HepG2 (cell line): ENCODE results near the gene NUP93. TPM values are rescaled to one million over a fixed set of nuclear protein-coding genes. Genes with fewer than 3 reads are reported as not detected.

ENCODE experiments used
- ATF7 ChIP-seq, 2 experiments: fragments of 450-650 bp in 1 of 2; sonication (generic) in 1 of 2; formaldehyde crosslinking in 1 of 2; IDR thresholded peaks; 2 replicates each; pipeline versions ENCODE4 v1.4.0 to v1.6.1; 2016 to 2020; ENCODE audit warnings: antibody characterized with exemption in 1 of 2, mild to moderate bottlenecking in 1 of 2, missing genetic modification reagents in 1 of 2
- CEBPZ ChIP-seq: IDR thresholded peaks from 2 replicates; pipeline ENCODE4 v1.6.1; 2012; ENCODE audit warnings: low read length, improper control_type of control experiment
- DBP ChIP-seq: sonication (generic); formaldehyde crosslinking; IDR thresholded peaks from 2 replicates; pipeline ENCODE4 v1.4.0; 2020; ENCODE audit warnings: missing genetic modification reagents; ENCODE audit errors: not compliant biosample characterization
- ELF1 ChIP-seq: sonication (generic); formaldehyde crosslinking; IDR thresholded peaks from 2 replicates; pipeline ENCODE4 v1.4.0; 2020; ENCODE audit warnings: missing genetic modification reagents
- MEIS1 ChIP-seq: sonication (generic); formaldehyde crosslinking; IDR thresholded peaks from 2 replicates; pipeline ENCODE4 v1.9.0; 2021; ENCODE audit warnings: mild to moderate bottlenecking, missing genetic modification reagents, moderate library complexity, borderline replicate concordance
- MTA1 ChIP-seq: sonication (generic); formaldehyde crosslinking; IDR thresholded peaks from 2 replicates; pipeline ENCODE4 v1.4.0; 2020; ENCODE audit warnings: missing genetic modification reagents, mild to moderate bottlenecking, borderline replicate concordance
- NAIF1 ChIP-seq: sonication (generic); formaldehyde crosslinking; IDR thresholded peaks from 2 replicates; pipeline ENCODE4 v1.5.0; 2020; ENCODE audit warnings: mild to moderate bottlenecking, missing genetic modification reagents, borderline replicate concordance
- RBAK ChIP-seq: sonication (generic); formaldehyde crosslinking; IDR thresholded peaks from 2 replicates; pipeline ENCODE4 v1.5.1; 2020; ENCODE audit warnings: mild to moderate bottlenecking, missing genetic modification reagents
- SOX13 ChIP-seq, 3 experiments: fragments of 450-650 bp in 1 of 3; sonication (generic) in 1 of 3; formaldehyde crosslinking in 1 of 3; IDR thresholded peaks in 2 of 3; conservative IDR thresholded peaks in 1 of 3; 2 replicates each; pipeline versions ENCODE4 v1.5.0 to v1.6.1; 2016 to 2020; ENCODE audit warnings: antibody characterized with exemption in 1 of 3, mild to moderate bottlenecking in 1 of 3, missing compliant biosample characterization in 1 of 3, missing genetic modification reagents in 1 of 3, moderate library complexity in 1 of 3
- SP5 ChIP-seq: IDR thresholded peaks from 2 replicates; pipeline ENCODE4 v1.6.1; 2016; ENCODE audit warnings: low read depth, borderline replicate concordance
- STAT5B ChIP-seq: sonication (generic); formaldehyde crosslinking; IDR thresholded peaks from 2 replicates; pipeline ENCODE4 v1.4.0; 2020; ENCODE audit warnings: missing genetic modification reagents
- TEF ChIP-seq: sonication (generic); formaldehyde crosslinking; IDR thresholded peaks from 2 replicates; pipeline ENCODE4 v1.5.0; 2020; ENCODE audit warnings: missing genetic modification reagents
- ZBTB26 ChIP-seq: IDR thresholded peaks from 2 replicates; pipeline ENCODE4 v1.6.1; 2016; ENCODE audit warnings: missing compliant biosample characterization, missing genetic modification reagents, borderline replicate concordance
- ZBTB34 ChIP-seq: sonication (generic); formaldehyde crosslinking; IDR thresholded peaks from 2 replicates; pipeline ENCODE4 v1.8.0; 2022; ENCODE audit warnings: mild to moderate bottlenecking, missing genetic modification reagents
- ZC3H4 ChIP-seq: sonication (generic); formaldehyde crosslinking; IDR thresholded peaks from 2 replicates; pipeline ENCODE4 v1.4.0; 2020; ENCODE audit warnings: missing genetic modification reagents, borderline replicate concordance
- ZNF350 ChIP-seq: sonication (generic); formaldehyde crosslinking; IDR thresholded peaks from 2 replicates; pipeline ENCODE4 v1.4.0; 2020; ENCODE audit warnings: mild to moderate bottlenecking, low read depth, missing genetic modification reagents, borderline replicate concordance
- ZNF382 ChIP-seq: sonication (generic); formaldehyde crosslinking; IDR thresholded peaks from 2 replicates; pipeline ENCODE4 v1.5.0; 2020; ENCODE audit warnings: missing genetic modification reagents, mild to moderate bottlenecking, borderline replicate concordance
- ZNF431 ChIP-seq: sonication (generic); formaldehyde crosslinking; IDR thresholded peaks from 2 replicates; pipeline ENCODE4 v1.9.0; 2022; ENCODE audit warnings: missing genetic modification reagents, low read depth, mild to moderate bottlenecking, borderline replicate concordance
- ZNF451 ChIP-seq: sonication (generic); formaldehyde crosslinking; IDR thresholded peaks from 2 replicates; pipeline ENCODE4 v1.5.0; 2020; ENCODE audit warnings: mild to moderate bottlenecking, missing genetic modification reagents
- ZNF567 ChIP-seq: sonication (generic); formaldehyde crosslinking; IDR thresholded peaks from 2 replicates; pipeline ENCODE4 v1.8.1; 2023; ENCODE audit warnings: mild to moderate bottlenecking, missing genetic modification reagents, borderline replicate concordance
- ZSCAN29 ChIP-seq: sonication (generic); formaldehyde crosslinking; conservative IDR thresholded peaks from 2 replicates; pipeline ENCODE4 v1.4.0; 2020; ENCODE audit warnings: mild to moderate bottlenecking, missing genetic modification reagents
- polyA plus RNA-seq, 8 experiments: library from polyadenylated mRNA; depleted of rRNA in 3 of 8; stranded (reverse) in 7 of 8; unstranded in 1 of 8; fragments of >200 nt; fragmentation: Illumina TruSeq in 4 of 8; extraction: Trizol in 4 of 8; gene quantifications; 2 replicates each; pipeline versions ENCODE4 v1.2.1 to v1.2.3, GENCODE V29; 2011 to 2016; ENCODE audit warnings: low read depth in 4 of 8, missing spikeins in 1 of 8, mixed read lengths in 1 of 8; ENCODE audit not compliant: insufficient read depth in 1 of 8
- total RNA-seq, 5 experiments: library from RNA; depleted of rRNA; stranded (reverse); fragments of >200 nt; fragmentation: Illumina TruSeq; extraction: Trizol; gene quantifications; 2 replicates each; pipeline ENCODE4 v1.2.3, GENCODE V29; 2016; ENCODE audit warnings: low read depth in 1 of 5

The NUP93 gene
- total and polyA plus RNA-seq, 2 of the 13 experiments (the other 11 are each of a cell fraction or from before 2014, with no cell fraction given), result 58.5 to 140 TPM

- peak; percentile 71; the same call in 1 of the 2 replicates for TF ChIP-seq ZBTB26
- no peak for TF ChIP-seq ZBTB34
- no peak for TF ChIP-seq ZNF451 (CRISPR knock-in tag)
- TF ChIP-seq SOX13 (IDR thresholded peaks at IDR 0.05), result no peak
- no peak for TF ChIP-seq SOX13 (CRISPR knock-in tag; conservative IDR thresholded peaks at IDR 0.05 in 1 of 2, IDR thresholded peaks at IDR 0.05 in 1 of 2)
- TF ChIP-seq ELF1 (CRISPR knock-in tag), result no peak
- TF ChIP-seq TEF (CRISPR knock-in tag), result no peak
- TF ChIP-seq ATF7 (IDR thresholded peaks at IDR 0.05), result no peak
- TF ChIP-seq ATF7 (CRISPR knock-in tag; IDR thresholded peaks at IDR 0.05), result no peak
- 0 out of 2 replicates have a peak, but pooled peaks have one; percentile 29 for TF ChIP-seq MEIS1
- TF ChIP-seq NAIF1 (CRISPR knock-in tag), result no peak
- 0 out of 2 replicates have a peak, but pooled peaks have one; percentile 27 for TF ChIP-seq ZSCAN29 (CRISPR knock-in tag)
- TF ChIP-seq ZNF431, result no peak
- no peak for TF ChIP-seq ZNF382
- TF ChIP-seq ZC3H4 (CRISPR knock-in tag), result no peak
- TF ChIP-seq SP5, result 0 out of 2 replicates have a peak, but pooled peaks have one; percentile 12
- TF ChIP-seq CEBPZ, result no peak
- no peak for TF ChIP-seq RBAK (CRISPR knock-in tag)
- TF ChIP-seq STAT5B, result no peak
- TF ChIP-seq ZNF350 (CRISPR knock-in tag), result no peak; the same call in 1 of the 2 replicates
- 0 out of 2 replicates have a peak, but pooled peaks have one; percentile 31 for TF ChIP-seq ZNF567 (CRISPR knock-in tag)
- 0 out of 2 replicates have a peak, but pooled peaks have one; percentile 20 for TF ChIP-seq MTA1 (CRISPR knock-in tag)
- TF ChIP-seq DBP (CRISPR knock-in tag), result no peak
Measured at GRCh38 chr16:56861092-56861610, 131.2 kb downstream of the NUP93 start (continued).
